Type B pancreatic cell (in vitro differentiated cells): ENCODE measurements around the gene HDAC9. TPM values are rescaled to one million over a fixed set of nuclear protein-coding genes. Genes with fewer than 3 reads are reported as not detected.

ENCODE experiments used
- DNase-seq: peaks from one replicate; pipeline ENCODE4 v3.0.0; 2021; ENCODE audit warnings: mixed read lengths; ENCODE audit not compliant: unreplicated experiment; ENCODE audit errors: extremely low spot score
- H3K27ac Mint-ChIP-seq: 2 replicates; pipeline ENCODE4 v1.8.0; 2021; ENCODE audit warnings: mild to moderate bottlenecking, mixed read lengths
- H3K27me3 Mint-ChIP-seq: 2 replicates; pipeline ENCODE4 v1.8.0; 2021; ENCODE audit warnings: mixed read lengths
- H3K36me3 Mint-ChIP-seq: 2 replicates; pipeline ENCODE4 v1.8.0; 2021; ENCODE audit warnings: mixed read lengths
- H3K4me1 Mint-ChIP-seq: one replicate; pipeline ENCODE4 v1.8.0; 2021; ENCODE audit warnings: mixed read lengths; ENCODE audit not compliant: unreplicated experiment
- H3K4me3 Mint-ChIP-seq: 2 replicates; pipeline ENCODE4 v1.8.0; 2021; ENCODE audit warnings: mild to moderate bottlenecking, mixed read lengths
- H3K9me3 Mint-ChIP-seq: 2 replicates; pipeline ENCODE4 v1.8.0; 2021; ENCODE audit warnings: mixed read lengths
- CTCF ChIP-seq: fragments of 200-600 bp; sonication (generic); conservative IDR thresholded peaks from 2 replicates; pipeline ENCODE4 v1.5.0; 2021; ENCODE audit warnings: antibody characterized with exemption, mild to moderate bottlenecking
- total RNA-seq: library from RNA; stranded (reverse); gene quantifications from 2 replicates; pipeline ENCODE4 v1.2.1, GENCODE V29; 2021; ENCODE audit warnings: low replicate concordance

Gene HDAC9
- total RNA-seq, 1 donor from 2014 or later = 6.8 TPM

- no peaks in the 10 kb centered on the region for H3K36me3 Mint-ChIP-seq
- TF ChIP-seq CTCF = no peak
- H3K27me3 Mint-ChIP-seq = no peaks in the 10 kb centered on the region
- H3K4me3 Mint-ChIP-seq = no peak overlapping the region
- no peak for DNase-seq
- H3K4me1 Mint-ChIP-seq = peaks cover 4% of the 10 kb centered on the region
- H3K9me3 Mint-ChIP-seq = peaks cover 4% of the 10 kb centered on the region
- no peak overlapping the region for H3K27ac Mint-ChIP-seq
Observed at GRCh38 chr7:18458830-18459229, 36.7 kb upstream of the HDAC9 start.

- no peak overlapping the region for H3K4me3 Mint-ChIP-seq
- no peak overlapping the region for H3K27ac Mint-ChIP-seq
- TF ChIP-seq CTCF = no peak
- H3K36me3 Mint-ChIP-seq = no peaks in the 10 kb centered on the region
- peaks cover 4% of the 10 kb centered on the region for H3K9me3 Mint-ChIP-seq
- no peaks in the 10 kb centered on the region for H3K27me3 Mint-ChIP-seq
- no peak for DNase-seq
- H3K4me1 Mint-ChIP-seq = peaks cover 4% of the 10 kb centered on the region
Observed at GRCh38 chr7:18459484-18460245, 35.9 kb upstream of the HDAC9 start.

- Mint-ChIP-seq H3K36me3 (no peaks in the 10 kb centered on the region), H3K27ac (no peak overlapping the region), H3K27me3 (no peaks in the 10 kb centered on the region), H3K4me3 (no peak overlapping the region), H3K4me1 (peaks cover 4% of the 10 kb centered on the region), H3K9me3 (peaks cover 4% of the 10 kb centered on the region)
- no peak for TF ChIP-seq CTCF
- no peak for DNase-seq
Observed at GRCh38 chr7:18461785-18462467, 33.6 kb upstream of the HDAC9 start.

- H3K4me3 Mint-ChIP-seq = no peak overlapping the region
- H3K36me3 Mint-ChIP-seq = no peaks in the 10 kb centered on the region
- H3K27me3 Mint-ChIP-seq = no peaks in the 10 kb centered on the region
Observed at GRCh38 chr7:18464830-18465229, 30.7 kb upstream of the HDAC9 start.

GRCh38 chr7:18467011-18467410 lies 28.5 kb upstream of the HDAC9 start:
- Mint-ChIP-seq H3K27me3 (no peaks in the 10 kb centered on the region), H3K9me3 (no peaks in the 10 kb centered on the region), H3K4me3 (no peak overlapping the region), H3K4me1 (no peaks in the 10 kb centered on the region), H3K36me3 (no peaks in the 10 kb centered on the region), H3K27ac (no peak overlapping the region)
- TF ChIP-seq CTCF = no peak
- DNase-seq = no peak

More at GRCh38 chr7:18464830-18465229, 30.7 kb upstream of the HDAC9 start:
- H3K27ac Mint-ChIP-seq = no peak overlapping the region
- no peak for DNase-seq
- no peak for TF ChIP-seq CTCF
- H3K4me1 Mint-ChIP-seq = no peaks in the 10 kb centered on the region
- H3K9me3 Mint-ChIP-seq = no peaks in the 10 kb centered on the region
